GM10847 (cell line): ENCODE results near the gene PSMD11.

Experiments
- POLR2A ChIP-seq: IDR thresholded peaks from 2 replicates; pipeline ENCODE4 v1.6.1; 2011; ENCODE audit not compliant: insufficient read length; ENCODE audit errors: extremely low read depth

PSMD11 gene

DNA sequence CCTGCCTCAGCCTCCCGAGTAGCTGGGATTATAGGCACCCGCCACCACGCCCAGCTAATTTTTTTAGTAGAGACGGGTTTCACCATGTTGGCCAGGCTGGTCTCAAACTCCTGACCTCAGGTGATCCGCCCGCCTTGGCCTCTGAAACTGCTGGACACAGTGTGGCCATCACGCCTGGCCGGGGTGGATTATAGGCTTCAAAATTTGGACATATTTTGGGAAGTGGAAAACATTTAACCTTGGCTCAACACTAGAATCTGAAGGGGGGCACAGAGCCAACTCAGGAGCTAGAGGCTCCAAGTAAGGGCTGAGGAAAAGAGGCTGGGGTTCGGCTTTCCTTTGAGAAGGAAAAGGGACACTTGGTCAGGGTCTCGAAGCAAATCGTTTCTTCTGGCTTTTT lies 40.3 kb downstream of the PSMD11 start:
- no peak for TF ChIP-seq POLR2A

DNA sequence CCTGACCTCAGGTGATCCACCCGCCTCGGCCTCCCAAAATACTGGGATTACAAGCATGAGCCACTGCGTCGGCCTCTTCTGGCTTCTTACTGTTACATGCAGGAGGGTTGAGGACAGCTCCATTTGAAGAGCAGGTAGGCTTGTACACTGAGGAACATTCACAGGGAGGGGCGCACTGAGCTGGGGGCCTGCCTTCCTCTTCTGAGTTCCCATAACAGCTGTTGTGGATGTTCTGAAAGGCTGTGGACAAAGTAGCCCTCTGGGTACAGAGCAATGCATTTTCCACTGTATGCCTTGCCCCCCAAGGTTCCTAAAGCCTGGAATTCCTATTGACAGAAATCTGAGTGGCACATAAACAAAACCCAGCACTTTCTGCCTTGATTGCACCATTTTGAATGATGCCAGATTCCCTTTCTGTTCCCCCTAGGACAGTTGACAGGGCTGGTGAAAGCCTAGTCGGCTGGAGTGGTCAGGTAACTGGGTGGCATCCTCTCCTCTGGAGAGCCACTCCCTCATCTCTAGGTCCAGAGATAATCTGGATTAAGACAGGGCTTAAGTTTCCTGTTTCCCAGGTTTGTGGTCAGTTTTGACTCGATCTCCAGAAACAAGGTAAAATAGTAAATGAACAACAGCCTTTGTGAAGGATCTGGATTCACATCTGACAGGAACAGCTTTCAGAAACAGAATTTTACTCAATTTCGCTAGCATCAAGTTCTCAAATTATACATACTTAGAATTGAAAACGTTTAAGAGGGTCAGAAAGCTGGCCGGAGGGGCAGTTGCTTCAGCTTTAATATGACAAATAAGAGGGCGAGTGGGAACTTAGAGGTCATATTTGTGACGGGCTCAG lies 41.2 kb downstream of the PSMD11 start:
- no peak for TF ChIP-seq POLR2A

DNA sequence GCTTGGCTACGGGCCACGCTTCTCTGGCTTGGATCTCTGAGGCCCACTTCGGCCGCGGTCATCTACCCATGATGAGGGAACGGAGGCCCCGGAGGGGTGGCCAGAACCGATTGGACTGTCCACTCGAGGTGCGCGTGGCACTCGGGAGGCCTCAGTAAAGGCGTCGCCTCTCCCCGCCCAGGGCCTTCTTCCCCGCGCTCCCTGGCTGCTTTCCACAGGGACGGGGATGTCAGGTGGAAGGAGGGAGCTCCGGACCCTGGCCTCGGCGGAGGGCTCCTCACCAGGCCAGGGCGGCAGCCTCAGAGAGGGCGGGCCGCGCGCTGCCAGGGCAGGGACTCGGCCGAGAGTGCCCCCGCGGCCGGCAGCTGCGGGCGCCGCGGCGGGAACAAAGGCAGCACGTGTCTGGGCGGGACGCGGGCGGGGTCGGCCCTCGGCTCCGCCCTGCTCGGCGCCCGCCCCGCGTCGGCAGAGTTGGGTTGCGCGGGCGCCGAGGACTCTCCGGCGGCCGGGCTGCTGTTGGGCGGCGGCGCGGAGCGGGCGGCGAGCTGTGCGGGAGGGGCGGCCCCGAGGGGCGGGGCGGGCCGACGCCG lies 41.9 kb downstream of the PSMD11 start:
- TF ChIP-seq POLR2A, result peak; percentile 22

DNA sequence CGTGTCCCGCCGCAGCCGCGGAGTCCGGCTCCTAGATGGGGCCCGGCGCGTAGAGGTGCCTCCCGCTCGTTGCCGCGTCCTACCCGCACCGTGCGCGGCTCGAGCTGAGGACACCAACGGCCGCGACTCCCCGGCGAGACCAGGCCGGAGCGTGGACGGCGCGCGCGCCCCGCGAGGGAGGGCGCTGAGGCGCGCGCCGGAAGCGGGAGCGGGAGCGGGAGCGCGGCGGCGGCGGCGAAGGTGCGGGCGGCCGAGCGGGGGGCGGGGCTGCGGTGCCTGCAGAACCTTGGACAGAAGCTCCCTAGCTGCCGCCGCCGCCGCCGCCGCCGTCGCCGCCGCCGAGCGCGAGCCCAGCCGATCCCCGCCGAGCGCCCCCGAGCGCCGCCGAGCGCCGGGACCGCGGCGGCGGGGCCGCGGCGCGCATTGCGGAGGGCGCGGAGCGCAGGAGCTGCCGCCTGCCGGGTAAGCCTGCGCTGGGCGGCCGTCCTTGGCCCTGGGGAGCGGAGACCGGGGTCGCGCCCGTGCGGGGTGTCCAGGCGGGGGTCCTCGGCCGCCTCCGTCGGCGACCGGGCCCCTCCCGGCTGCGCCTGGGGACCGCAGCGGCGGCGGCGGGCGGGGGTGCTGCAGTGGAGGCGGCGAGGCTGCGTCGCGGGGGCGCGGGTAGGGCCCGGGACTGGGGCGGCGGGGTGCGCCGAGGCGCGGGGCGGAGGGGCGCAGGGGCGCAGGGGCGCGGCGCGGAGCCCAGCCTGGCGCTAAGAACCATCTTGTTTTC lies 42.6 kb downstream of the PSMD11 start, which contains the start of gene CDK5R1:
TSS of gene CDK5R1 (plus strand) at position 293 of the 772 bp plus-strand sequence. CDS start 628 bp downstream, outside the sequence.
- TF ChIP-seq POLR2A, result peak; percentile 11

DNA sequence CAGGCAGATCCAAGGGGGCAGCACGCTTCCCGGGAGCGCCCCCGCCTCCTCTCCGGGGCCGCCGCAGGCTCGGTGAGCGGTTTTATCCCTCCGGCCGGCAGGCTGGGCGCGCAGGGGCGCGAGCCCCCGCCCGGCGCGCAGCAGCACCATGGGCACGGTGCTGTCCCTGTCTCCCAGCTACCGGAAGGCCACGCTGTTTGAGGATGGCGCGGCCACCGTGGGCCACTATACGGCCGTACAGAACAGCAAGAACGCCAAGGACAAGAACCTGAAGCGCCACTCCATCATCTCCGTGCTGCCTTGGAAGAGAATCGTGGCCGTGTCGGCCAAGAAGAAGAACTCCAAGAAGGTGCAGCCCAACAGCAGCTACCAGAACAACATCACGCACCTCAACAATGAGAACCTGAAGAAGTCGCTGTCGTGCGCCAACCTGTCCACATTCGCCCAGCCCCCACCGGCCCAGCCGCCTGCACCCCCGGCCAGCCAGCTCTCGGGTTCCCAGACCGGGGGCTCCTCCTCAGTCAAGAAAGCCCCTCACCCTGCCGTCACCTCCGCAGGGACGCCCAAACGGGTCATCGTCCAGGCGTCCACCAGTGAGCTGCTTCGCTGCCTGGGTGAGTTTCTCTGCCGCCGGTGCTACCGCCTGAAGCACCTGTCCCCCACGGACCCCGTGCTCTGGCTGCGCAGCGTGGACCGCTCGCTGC lies 43.3 kb downstream of the PSMD11 start:
- TF ChIP-seq POLR2A, result no peak

DNA sequence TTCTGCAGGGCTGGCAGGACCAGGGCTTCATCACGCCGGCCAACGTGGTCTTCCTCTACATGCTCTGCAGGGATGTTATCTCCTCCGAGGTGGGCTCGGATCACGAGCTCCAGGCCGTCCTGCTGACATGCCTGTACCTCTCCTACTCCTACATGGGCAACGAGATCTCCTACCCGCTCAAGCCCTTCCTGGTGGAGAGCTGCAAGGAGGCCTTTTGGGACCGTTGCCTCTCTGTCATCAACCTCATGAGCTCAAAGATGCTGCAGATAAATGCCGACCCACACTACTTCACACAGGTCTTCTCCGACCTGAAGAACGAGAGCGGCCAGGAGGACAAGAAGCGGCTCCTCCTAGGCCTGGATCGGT lies 43.9 kb downstream of the PSMD11 start:
- TF ChIP-seq POLR2A, result no peak

DNA sequence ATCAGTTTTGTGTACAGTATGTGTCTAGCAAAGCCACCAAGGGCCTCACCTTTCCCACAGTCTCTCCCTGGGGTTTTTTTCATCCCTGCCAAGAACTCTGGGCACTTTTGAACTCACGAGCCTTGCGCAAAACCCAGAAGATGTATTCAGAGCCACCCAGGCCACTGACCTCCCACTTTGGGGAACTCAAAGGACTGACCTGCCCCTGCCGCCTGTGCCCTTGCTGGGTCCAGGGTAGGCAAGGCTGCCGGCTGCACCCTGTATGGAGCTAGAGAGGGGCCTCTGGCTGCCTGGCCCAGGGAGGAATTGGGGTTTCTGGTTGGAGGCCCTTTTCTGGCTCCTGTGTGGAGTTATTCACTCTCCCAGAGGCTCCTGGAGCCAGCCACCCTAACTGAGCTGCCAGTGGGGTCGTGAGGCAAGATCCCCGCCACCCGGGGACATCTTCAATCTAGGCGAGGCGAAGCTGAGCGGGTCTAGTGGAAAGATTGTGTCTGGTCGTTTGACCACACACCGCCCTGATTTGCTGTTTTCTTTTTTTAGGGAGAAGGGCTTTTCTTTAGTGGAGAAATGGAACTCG lies 44.4 kb downstream of the PSMD11 start:
- no peak for TF ChIP-seq POLR2A

DNA sequence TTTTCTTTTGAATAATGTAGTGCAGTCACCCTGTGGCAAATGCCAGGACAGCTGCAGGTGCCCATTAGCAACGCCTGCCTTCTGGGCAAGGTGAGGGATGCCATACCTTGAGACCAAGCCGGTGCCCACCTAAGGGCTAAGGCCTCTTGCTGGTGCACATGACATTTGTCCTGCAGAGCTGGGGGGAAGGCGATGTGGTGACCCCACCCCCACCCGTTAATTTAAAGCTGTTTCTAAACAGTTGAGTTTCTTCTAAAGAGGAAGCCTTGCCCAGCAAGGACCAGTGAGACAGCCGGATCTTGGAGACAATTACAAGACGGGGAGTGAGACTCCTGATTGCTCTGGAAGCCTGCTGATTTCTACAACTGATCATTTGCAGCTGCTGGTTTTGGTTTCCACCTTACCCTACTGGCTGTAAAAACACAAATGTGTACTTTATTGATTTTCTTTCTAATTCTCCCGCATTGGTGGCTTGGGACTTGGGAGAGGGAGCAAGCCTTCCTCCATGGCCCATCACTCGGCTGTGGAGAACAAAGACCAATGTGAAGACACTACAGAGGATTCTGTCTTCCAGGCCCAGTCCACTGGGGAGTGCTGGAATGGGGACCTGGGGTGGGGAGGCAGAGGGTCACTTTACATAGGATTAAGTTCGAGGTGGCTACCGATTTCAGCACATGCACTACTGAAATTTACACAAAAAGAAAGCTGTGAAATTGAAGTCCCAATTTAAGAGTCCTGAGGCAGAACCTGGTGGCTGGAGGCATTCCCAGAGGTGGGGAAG lies 45.2 kb downstream of the PSMD11 start:
- no peak for TF ChIP-seq POLR2A

DNA sequence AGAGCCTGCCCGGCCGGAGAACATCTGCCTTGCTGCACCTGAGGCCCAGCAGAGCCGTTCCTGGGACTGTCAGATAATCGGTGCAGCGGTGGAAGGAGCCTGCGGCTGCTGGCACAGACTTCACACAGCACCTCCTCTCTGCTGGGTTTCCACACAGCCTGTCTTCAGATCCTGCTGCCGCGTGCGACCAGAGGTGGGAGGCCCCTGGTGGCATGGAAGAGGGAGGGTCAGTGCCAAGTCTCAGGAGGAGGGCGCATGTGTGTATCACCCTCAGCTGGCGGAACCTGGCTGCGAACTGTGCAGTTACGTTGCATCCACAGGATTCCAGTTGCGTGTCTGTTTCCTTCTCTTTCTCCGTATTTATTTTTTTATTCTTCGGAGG lies 45.8 kb downstream of the PSMD11 start:
- TF ChIP-seq POLR2A, result no peak

DNA sequence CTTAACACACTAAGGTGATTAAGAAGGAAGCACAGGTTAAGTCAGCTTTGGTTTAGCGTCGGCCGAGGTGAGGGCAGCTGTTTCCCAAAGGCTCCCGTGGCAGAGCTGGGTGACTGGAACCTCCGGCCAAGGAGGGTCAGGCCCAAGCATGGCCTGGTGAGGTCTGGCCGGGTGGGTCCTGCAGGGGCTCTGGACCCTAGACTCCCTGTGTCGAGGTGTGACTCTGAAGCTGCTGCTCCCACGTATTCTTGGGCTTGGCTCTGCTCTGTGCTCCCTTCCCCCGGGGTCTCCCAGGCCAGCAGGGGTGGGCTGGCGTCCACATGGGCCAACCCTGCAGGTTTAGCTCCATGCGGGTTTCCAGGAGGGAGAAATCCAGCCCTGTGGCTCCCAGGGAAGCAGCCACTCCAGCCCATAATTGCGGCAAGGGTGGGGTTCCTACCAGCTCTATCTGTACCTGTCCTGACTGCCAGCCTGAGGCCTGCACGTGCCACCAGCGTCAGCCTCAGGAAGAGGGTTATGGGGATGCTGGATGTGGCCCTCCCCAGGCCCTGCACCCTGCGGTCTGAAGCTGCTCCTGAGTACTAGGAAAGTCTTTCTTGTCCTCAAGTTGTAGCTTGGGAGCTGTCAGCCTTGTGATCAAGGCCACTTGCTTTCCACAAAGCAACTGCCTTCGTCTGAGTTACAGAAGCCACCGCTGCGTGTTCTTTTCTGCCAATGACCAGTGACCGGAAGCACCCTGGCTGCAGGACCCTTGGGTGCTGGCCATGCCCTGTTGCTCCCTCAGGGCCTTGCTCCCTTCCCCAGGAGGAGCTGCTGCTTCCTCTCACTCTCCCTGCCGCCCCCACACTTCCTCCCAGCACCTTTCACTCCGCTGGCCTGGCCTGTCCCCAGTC lies 47.3 kb downstream of the PSMD11 start:
- peak; percentile 14 for TF ChIP-seq POLR2A

DNA sequence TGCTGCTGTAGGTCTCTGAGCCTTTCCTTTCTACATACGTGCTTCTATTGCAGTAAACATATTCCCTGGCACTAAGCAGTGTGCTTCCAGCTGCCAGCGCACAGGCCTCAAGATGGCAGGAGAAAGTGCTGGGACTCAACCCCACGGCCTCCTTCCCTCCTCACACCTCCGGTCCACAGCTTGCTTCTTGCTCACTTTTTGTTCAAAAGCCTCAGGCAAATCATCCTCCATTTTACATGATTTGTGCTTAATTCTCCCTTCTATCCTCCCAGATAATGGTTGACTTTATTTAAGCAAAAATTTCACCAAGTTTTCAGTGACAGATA lies 47.9 kb downstream of the PSMD11 start:
- TF ChIP-seq POLR2A, result no peak

DNA sequence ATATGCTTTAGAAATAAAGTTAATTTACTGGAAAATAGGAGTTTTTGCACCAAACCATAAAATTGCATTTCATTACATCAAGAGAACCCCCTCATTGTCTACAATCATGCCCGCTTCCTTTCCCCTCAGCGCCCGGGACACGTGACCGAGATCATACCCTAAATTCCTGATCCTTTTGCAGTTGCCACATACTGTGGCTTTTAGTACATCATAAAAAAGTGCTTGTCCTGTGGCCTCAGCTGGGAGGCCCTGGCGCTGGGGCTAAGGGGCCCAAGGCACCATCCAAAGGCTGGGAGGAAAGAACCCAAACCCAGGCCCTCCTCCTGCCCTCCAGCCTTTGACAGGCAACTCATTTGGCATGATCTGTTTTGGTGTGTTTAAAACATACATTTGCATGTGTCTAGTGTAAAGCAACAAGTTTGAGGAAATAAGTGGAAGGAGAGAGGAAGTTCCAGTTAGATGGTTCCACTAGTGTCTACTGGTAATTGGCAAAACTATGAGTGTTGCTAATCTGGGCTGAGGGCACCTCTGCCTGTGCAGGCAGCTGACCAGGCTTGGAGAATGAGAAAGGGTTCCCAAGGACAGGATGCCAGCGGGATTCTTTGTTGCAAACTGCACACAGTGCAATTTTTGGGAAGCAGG lies 48.5 kb downstream of the PSMD11 start:
- TF ChIP-seq POLR2A, result no peak

DNA sequence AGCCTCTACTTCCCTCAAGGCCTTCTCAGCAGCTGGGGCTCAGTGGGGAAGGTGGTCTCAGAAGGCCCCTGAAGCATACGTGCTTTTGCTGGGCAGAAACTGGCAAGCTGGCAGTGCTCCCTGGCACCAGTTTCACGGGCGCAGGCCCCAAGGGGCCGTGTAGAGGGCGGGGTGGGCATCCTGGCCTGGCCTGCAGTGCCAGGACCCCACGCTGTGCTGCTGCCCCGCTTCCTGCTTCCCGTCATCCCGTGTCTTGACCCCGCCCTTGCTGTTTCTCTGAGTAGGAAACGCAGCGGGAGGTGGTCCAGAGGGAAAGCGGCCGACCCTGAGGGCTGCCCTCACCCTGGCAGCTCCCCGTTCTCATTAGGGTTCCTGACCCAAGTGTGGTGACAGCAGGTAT lies 49.3 kb downstream of the PSMD11 start:
- TF ChIP-seq POLR2A, result no peak
